K562 (cell line): ENCODE data around the gene LENEP. TPM values are rescaled to one million over a fixed set of nuclear protein-coding genes. Genes with fewer than 3 reads are reported as not detected.

Source experiments
- CBX2 ChIP-seq: fragments of 200-600 bp; sonication (generic); IDR thresholded peaks from one replicate; pipeline ENCODE4 v1.6.1; 2012; ENCODE audit warnings: mild to moderate bottlenecking, low read length, inconsistent platforms; ENCODE audit not compliant: insufficient read depth, poor library complexity, severe bottlenecking
- CHD1 ChIP-seq: fragments of 200-600 bp; sonication (generic); IDR thresholded peaks from one replicate; pipeline ENCODE4 v1.6.1; 2012; ENCODE audit warnings: mild to moderate bottlenecking, moderate library complexity, low read length, inconsistent platforms
- DACH1 ChIP-seq: fragments of 450-650 bp; IDR thresholded peaks from 2 replicates; pipeline ENCODE4 v1.6.1; 2018; ENCODE audit not compliant: partially characterized antibody
- HNRNPUL1 ChIP-seq: fragments of 200-400 bp; formaldehyde crosslinking; IDR thresholded peaks from 2 replicates; pipeline ENCODE4 v1.6.1; 2017; ENCODE audit warnings: low read length
- KDM4B ChIP-seq, 2 experiments: fragments of 450-650 bp in 1 of 2; sonication (generic) in 1 of 2; IDR thresholded peaks; 2 replicates each; pipeline ENCODE4 v1.6.1; 2016 to 2017; ENCODE audit warnings: borderline replicate concordance in 2 of 2, antibody characterized with exemption in 1 of 2, low read depth in 1 of 2, mild to moderate bottlenecking in 1 of 2
- MYBL2 ChIP-seq, 2 experiments: fragments of 450-650 bp in 1 of 2; sonication (generic) in 1 of 2; formaldehyde crosslinking in 1 of 2; IDR thresholded peaks; 2 replicates each; pipeline versions ENCODE4 v1.6.1 to v1.8.1; 2017 to 2022; ENCODE audit warnings: borderline replicate concordance in 1 of 2, inconsistent platforms in 1 of 2, low read depth in 1 of 2, mild to moderate bottlenecking in 1 of 2, missing genetic modification reagents in 1 of 2, moderate library complexity in 1 of 2
- STAG1 ChIP-seq: sonication (generic); formaldehyde crosslinking; IDR thresholded peaks from 2 replicates; pipeline ENCODE4 v1.5.0; 2020; ENCODE audit warnings: missing genetic modification reagents, borderline replicate concordance
- ZNF146 ChIP-seq: IDR thresholded peaks from one replicate; pipeline ENCODE4 v1.6.1; 2018; ENCODE audit warnings: missing compliant biosample characterization; ENCODE audit not compliant: unreplicated experiment
- ZNF77 ChIP-seq: fragments of 250-450 bp; sonication (Bioruptor Pico); IDR thresholded peaks from 2 replicates; pipeline ENCODE4 v1.5.0; 2020
- polyA plus RNA-seq, 8 experiments: library from polyadenylated mRNA; depleted of rRNA in 4 of 8; stranded (reverse) in 5 of 8; unstranded in 3 of 8; fragments of >200 nt; fragmentation: Nextera tagmentation in 2 of 8; fragmentation: Illumina TruSeq in 1 of 8; extraction: Ambion mirVana in 2 of 8; extraction: Trizol in 1 of 8; gene quantifications; 2 replicates each; pipeline versions ENCODE4 v1.2.1 to v1.2.3, GENCODE V29; 2011 to 2014; ENCODE audit warnings: inconsistent platforms in 1 of 8, missing spikeins in 1 of 8
- total RNA-seq, 7 experiments: library from RNA; depleted of rRNA in 6 of 7; stranded (reverse); fragments of >200 nt in 6 of 7; fragmentation: Illumina TruSeq in 2 of 7; extraction: Trizol in 2 of 7; gene quantifications; 2 replicates each; pipeline versions ENCODE4 v1.2.1 to v1.2.3, GENCODE V29; 2011 to 2021; ENCODE audit warnings: low replicate concordance in 1 of 7
- TF ChIP-seq, protein P1 (sequence below): fragments of 450-650 bp; IDR thresholded peaks from 2 replicates; pipeline ENCODE4 v1.6.1; 2016; ENCODE audit warnings: mild to moderate bottlenecking, moderate library complexity
- TF ChIP-seq, protein P2 (sequence below): fragments of 250-450 bp; sonication (Bioruptor Pico); IDR thresholded peaks from 2 replicates; pipeline ENCODE4 v1.8.0; 2022; ENCODE audit warnings: inconsistent platforms, mild to moderate bottlenecking, moderate library complexity, borderline replicate concordance
- TF ChIP-seq, protein P3 (sequence below): sonication (generic); formaldehyde crosslinking; IDR thresholded peaks from 2 replicates; pipeline ENCODE4 v1.8.1; 2023; ENCODE audit warnings: mild to moderate bottlenecking, missing genetic modification reagents, moderate library complexity

The LENEP gene
- total and polyA plus RNA-seq, 9 of the 15 experiments (the other 6 are each of a cell fraction or from before 2014, with no cell fraction given) = 0.23 to 0.87 (median 0.67) TPM; not detected in 5

DNA sequence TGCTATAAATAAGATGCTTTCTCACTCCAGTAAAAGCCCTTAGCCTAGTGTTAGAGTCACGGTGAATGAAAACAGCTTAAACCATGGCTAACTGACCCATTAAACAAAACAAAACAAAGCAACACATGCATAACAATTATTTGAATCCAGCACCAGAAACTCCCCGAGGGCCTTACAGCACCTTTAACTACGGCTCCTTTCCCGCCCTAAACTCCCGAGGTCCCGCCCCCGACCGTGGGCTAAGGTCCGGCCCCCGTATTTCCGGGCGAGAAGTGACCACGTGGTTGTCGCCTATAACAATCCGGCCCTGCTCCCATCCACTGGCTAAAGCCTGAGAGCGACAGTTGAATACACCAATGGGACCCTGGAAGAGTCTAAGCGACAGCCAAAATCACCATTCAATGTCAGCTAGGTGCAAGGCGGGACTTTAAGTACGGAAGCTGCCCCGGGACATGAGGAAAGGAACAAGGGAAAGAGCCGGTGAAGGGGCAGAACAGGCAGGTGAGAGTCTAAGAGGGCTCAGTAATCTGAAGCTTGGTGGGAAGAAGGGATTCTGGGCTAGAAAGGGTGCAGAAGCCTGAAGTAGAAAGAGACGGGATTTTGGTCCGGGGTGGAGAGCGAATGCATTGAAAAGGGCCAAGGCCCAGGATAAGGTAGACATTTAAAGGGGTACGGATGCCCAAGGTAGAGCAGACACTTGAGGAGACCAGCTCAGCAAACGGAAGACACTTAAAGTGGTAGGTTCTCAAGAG lies 10.3 kb upstream of the LENEP start, which contains the start of gene FLAD1 (continued):
- TF ChIP-seq KDM4B (IDR thresholded peaks at IDR 0.05; ENCODE audit: borderline replicate concordance in 2 of 2, low read depth in 1 of 2) (0 out of 4 replicates have a peak, but pooled peaks of 1 of the 2 experiments have one; percentile 27), HNRNPUL1 (no peak), ZNF146 (CRISPR knock-in tag) (no peak), STAG1 (CRISPR knock-in tag) (no peak), CBX2 (no peak), ZNF77 (CRISPR knock-in tag) (no peak), CHD1 (no peak), DACH1 (no peak), MYBL2 (IDR thresholded peaks at IDR 0.05; ENCODE audit: low read depth) (peak; percentile 84), MYBL2 (CRISPR knock-in tag; IDR thresholded peaks at IDR 0.05; ENCODE audit: borderline replicate concordance) (no peak)
- TF ChIP-seq, protein P1, sequence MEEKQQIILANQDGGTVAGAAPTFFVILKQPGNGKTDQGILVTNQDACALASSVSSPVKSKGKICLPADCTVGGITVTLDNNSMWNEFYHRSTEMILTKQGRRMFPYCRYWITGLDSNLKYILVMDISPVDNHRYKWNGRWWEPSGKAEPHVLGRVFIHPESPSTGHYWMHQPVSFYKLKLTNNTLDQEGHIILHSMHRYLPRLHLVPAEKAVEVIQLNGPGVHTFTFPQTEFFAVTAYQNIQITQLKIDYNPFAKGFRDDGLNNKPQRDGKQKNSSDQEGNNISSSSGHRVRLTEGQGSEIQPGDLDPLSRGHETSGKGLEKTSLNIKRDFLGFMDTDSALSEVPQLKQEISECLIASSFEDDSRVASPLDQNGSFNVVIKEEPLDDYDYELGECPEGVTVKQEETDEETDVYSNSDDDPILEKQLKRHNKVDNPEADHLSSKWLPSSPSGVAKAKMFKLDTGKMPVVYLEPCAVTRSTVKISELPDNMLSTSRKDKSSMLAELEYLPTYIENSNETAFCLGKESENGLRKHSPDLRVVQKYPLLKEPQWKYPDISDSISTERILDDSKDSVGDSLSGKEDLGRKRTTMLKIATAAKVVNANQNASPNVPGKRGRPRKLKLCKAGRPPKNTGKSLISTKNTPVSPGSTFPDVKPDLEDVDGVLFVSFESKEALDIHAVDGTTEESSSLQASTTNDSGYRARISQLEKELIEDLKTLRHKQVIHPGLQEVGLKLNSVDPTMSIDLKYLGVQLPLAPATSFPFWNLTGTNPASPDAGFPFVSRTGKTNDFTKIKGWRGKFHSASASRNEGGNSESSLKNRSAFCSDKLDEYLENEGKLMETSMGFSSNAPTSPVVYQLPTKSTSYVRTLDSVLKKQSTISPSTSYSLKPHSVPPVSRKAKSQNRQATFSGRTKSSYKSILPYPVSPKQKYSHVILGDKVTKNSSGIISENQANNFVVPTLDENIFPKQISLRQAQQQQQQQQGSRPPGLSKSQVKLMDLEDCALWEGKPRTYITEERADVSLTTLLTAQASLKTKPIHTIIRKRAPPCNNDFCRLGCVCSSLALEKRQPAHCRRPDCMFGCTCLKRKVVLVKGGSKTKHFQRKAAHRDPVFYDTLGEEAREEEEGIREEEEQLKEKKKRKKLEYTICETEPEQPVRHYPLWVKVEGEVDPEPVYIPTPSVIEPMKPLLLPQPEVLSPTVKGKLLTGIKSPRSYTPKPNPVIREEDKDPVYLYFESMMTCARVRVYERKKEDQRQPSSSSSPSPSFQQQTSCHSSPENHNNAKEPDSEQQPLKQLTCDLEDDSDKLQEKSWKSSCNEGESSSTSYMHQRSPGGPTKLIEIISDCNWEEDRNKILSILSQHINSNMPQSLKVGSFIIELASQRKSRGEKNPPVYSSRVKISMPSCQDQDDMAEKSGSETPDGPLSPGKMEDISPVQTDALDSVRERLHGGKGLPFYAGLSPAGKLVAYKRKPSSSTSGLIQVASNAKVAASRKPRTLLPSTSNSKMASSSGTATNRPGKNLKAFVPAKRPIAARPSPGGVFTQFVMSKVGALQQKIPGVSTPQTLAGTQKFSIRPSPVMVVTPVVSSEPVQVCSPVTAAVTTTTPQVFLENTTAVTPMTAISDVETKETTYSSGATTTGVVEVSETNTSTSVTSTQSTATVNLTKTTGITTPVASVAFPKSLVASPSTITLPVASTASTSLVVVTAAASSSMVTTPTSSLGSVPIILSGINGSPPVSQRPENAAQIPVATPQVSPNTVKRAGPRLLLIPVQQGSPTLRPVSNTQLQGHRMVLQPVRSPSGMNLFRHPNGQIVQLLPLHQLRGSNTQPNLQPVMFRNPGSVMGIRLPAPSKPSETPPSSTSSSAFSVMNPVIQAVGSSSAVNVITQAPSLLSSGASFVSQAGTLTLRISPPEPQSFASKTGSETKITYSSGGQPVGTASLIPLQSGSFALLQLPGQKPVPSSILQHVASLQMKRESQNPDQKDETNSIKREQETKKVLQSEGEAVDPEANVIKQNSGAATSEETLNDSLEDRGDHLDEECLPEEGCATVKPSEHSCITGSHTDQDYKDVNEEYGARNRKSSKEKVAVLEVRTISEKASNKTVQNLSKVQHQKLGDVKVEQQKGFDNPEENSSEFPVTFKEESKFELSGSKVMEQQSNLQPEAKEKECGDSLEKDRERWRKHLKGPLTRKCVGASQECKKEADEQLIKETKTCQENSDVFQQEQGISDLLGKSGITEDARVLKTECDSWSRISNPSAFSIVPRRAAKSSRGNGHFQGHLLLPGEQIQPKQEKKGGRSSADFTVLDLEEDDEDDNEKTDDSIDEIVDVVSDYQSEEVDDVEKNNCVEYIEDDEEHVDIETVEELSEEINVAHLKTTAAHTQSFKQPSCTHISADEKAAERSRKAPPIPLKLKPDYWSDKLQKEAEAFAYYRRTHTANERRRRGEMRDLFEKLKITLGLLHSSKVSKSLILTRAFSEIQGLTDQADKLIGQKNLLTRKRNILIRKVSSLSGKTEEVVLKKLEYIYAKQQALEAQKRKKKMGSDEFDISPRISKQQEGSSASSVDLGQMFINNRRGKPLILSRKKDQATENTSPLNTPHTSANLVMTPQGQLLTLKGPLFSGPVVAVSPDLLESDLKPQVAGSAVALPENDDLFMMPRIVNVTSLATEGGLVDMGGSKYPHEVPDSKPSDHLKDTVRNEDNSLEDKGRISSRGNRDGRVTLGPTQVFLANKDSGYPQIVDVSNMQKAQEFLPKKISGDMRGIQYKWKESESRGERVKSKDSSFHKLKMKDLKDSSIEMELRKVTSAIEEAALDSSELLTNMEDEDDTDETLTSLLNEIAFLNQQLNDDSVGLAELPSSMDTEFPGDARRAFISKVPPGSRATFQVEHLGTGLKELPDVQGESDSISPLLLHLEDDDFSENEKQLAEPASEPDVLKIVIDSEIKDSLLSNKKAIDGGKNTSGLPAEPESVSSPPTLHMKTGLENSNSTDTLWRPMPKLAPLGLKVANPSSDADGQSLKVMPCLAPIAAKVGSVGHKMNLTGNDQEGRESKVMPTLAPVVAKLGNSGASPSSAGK = peak; percentile 94
- TF ChIP-seq, protein P2, sequence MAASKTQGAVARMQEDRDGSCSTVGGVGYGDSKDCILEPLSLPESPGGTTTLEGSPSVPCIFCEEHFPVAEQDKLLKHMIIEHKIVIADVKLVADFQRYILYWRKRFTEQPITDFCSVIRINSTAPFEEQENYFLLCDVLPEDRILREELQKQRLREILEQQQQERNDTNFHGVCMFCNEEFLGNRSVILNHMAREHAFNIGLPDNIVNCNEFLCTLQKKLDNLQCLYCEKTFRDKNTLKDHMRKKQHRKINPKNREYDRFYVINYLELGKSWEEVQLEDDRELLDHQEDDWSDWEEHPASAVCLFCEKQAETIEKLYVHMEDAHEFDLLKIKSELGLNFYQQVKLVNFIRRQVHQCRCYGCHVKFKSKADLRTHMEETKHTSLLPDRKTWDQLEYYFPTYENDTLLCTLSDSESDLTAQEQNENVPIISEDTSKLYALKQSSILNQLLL = no peak
- TF ChIP-seq, protein P3, sequence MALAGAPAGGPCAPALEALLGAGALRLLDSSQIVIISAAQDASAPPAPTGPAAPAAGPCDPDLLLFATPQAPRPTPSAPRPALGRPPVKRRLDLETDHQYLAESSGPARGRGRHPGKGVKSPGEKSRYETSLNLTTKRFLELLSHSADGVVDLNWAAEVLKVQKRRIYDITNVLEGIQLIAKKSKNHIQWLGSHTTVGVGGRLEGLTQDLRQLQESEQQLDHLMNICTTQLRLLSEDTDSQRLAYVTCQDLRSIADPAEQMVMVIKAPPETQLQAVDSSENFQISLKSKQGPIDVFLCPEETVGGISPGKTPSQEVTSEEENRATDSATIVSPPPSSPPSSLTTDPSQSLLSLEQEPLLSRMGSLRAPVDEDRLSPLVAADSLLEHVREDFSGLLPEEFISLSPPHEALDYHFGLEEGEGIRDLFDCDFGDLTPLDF (CRISPR knock-in tag) = peak; percentile 98
